Measurements from ENCODE around the gene ACTN2.

Gene ACTN2

DNA sequence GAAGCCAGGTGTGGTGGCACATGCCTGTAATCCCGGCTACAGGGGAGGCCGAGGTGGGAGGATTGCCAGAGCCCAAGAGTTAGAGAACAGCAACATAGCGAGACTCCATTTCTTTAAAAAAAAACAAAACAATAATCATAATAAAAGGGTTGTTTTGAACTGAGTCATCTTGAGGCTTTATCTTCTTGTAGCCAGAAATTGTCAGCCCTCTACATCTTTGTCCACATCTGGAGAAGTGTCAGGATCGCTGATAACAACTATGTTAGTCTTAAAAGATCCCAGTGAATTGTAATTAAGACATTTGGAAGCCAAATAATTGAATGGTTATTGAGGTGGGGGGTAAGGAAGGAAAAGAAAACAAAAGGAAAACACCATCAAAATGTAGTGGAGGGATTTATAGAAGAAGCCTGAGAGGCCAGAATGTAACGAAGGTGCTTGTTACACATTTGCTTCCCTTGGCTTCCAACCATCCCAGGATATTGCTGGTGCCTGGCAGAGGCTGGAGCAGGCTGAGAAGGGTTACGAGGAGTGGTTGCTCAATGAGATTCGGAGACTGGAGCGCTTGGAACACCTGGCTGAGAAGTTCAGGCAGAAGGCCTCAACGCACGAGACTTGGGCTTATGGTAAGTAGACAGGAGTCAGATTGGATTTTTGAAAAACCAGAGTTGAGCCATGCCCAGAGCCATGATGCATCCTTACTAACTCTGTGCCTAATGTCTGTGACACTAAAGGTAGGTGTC, 56.3 kb downstream of the ACTN2 start:
- DNase-seq (ENCODE audit: low spot score): no peak

DNA sequence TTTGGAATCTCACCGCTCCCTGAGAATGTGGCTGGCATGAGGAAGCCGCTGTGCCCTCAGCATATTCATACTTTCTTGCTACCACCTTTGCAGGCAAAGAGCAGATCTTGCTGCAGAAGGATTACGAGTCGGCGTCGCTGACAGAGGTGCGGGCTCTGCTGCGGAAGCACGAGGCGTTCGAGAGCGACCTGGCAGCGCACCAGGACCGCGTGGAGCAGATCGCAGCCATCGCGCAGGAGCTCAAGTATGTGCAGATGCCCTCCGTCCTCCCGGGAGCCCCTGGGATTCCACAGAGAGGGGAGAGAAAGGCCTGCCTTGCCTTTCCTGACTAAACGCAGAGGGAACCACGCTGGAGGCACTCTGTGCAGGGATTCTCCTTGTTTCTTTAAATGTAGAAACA, 58.2 kb downstream of the ACTN2 start:
- no peak for DNase-seq (ENCODE audit: low spot score)

DNA sequence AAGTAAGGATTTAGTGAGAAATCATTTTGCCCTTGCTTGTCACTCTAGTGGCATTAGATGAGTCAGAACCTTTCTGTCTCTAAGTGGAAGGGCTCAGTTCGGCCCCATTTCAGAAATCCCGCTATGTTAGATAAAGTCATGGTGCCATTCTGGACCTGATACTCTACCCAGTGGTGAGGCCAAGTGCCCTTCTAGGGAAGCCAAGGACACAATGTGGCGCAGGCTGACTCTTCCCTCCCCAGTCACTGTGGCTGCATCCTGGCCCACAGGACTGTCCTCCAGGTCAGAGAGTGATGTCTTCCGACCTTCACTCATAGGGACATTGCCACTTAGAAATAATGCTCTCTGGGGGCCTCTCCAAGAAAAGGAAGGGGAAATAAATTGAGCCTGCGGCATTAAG, 60.5 kb downstream of the ACTN2 start:
- no peak for DNase-seq (ENCODE audit: low spot score)

DNA sequence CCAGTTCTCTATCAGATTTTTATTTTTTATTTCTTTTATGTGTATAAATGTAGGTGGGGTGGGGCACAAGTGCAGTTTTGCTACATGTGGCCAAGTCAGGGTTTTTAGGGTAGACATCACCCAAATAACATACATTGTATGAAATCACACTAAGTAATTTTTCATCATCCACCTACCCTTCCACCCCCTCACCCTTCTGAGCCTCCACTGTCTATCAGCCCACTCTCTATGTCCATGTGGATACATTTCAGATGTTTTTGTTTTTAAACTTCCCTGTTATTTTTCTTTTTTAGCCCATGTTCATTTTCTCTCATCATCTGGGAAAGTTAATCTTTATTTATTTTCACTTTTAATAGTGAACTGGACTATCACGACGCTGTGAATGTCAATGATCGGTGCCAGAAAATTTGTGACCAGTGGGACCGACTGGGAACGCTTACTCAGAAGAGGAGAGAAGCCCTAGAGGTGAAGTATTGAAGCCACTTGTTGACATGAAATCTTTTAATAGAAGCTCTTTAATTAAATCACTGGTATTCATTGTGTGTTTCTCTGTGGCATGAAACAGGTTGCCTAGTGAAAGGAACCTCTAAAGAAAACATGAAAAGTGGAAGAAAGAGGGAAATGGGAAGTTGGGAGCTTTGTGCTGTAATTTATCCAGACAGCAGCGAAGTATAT, 61.1 kb downstream of the ACTN2 start:
- no peak for DNase-seq (ENCODE audit: low spot score)

DNA sequence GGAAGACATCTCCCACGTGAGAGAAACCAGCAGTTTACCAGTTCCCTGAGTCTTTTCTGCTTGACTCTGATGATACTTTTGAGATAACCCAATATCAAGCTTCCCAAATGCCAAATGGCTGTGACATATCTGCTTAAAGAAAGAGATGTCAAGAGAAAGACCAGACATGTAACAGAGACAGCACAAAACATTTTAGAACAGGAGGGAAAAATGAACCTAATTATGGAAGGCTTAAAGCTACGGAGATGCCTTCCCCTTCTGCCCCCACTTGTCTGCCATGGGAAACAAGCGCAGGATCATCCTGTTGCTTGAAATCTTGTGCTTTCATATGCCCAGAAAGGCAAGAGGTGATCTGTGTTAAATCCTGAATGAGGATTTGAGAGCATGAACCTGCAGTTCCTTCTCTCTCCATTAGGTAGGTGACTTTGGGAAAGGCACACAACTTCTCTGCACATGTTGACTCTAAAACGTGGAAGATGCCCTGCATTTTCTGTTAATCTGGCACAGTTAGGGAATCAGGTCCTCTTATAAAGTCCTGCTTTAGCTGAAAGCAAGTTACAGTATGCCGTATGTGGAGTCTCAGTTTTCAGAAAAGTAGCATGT, 62.1 kb downstream of the ACTN2 start:
- no peak for DNase-seq (ENCODE audit: low spot score)

DNA sequence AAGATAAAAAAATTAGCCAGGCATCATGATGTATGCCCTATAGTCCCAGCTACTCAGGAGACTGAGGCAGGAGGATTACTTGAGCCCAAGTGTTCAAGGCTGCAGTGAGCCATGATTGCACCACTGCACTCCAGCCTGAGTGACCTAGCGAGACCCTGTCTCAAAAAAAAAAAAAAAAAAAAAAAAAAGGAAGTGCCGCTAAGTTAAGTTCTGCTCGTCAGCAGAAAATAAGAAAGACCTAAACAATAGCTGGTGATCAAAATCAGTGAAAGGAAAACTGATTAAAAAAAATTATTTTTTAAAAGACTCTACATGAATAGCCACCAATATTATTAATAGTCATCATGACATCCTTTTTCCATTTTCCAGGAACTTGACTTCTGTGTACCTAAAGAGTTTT, 64.6 kb downstream of the ACTN2 start:
- DNase-seq (ENCODE audit: low spot score): no peak

DNA sequence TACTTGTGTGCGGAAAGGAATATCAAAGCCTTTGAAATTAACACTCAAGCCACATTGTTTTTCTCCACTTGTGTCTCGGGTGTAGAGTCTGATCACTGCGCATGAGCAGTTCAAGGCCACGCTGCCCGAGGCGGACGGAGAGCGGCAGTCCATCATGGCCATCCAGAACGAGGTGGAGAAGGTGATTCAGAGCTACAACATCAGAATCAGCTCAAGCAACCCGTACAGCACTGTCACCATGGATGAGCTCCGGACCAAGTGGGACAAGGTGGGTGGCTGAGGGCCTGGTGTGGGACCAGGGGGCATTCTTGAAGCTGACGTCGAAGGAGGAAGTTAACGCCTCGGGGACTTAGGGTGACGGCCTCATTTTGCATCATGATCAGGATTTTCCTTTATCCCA, 65.1 kb downstream of the ACTN2 start:
- no peak for DNase-seq (ENCODE audit: low spot score)

DNA sequence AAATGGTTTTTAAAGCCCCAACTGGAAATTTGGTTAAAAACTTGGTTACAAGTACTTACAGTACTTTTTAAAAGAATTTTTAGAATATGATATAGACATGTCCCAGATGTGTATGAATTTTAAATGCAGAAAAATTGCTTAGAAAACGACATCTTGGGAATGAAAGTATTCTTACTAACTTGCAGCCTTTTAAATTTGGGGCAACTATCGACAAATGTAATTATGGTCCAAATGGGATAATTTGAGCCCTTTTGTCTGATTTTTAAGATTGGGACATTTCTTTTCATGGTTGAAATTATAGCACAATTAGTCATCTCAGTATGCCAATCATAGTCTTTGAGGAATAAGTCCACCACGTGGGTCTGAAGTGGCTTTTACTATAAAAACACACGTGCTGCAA, 65.6 kb downstream of the ACTN2 start:
- no peak for DNase-seq (ENCODE audit: low spot score)

DNA sequence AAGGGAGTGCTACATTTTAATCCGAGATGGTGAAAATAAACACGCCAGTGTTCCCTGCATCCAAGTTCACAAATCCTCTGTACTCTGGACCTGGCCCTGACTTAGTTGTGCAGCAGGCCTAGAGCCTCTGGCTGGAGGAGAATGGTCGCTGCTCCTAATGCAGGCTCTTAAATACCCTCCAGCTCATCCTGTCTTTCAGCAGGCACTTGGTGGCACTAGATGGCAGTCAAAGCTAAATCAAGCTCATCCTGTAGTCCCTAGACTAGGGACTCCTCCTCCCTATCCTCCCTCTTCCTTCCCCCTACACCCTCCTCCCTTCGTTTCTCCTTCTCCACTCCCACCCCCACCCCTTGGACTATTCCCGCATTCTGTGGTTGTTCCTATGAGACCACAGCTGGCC, 67.2 kb downstream of the ACTN2 start:
- DNase-seq (ENCODE audit: low spot score): peak; percentile 22

DNA sequence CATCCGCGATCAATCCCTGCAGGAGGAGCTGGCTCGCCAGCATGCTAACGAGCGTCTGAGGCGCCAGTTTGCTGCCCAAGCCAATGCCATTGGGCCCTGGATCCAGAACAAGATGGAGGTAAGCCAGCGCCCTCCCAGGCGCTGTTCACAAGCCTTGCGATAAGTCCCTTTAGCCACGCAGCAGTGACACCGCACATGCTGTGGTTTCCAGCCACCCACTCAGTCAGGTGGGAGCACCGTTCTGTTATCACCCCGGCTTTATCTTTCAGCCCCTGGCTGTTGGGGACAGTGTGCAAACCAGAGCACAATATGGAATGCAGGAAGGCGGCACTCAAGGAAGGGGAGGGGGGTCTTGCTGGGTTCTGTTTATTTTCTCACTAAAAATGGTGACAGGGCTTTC, 67.7 kb downstream of the ACTN2 start:
- DNase-seq (ENCODE audit: low spot score): no peak

DNA sequence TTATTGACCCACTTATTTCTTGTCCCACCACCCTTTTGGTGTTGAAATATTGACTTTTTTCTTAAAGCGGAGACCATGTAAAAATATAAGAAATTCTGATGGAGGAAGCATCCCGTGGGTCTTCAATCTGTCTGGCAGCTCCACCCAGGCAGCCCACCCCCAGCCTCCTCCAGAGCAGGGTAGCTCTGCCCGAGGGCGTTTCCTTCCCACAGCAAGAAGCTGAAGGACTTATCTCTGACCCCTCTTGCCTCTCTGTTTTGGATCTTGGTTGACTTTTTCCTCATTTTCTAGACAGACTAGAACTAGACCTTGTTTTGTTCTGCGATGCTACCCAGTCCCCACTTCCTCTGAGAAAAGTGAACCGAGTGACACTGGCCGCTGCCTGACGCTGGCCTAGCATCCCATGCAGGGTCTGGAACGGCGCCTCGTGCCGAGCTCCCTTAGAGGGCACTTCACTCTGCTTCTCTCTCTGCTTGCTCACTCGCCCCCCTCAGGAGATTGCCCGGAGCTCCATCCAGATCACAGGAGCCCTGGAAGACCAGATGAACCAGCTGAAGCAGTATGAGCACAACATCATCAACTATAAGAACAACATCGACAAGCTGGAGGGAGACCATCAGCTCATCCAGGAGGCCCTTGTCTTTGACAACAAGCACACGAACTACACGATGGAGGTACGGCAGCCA, 68.4 kb downstream of the ACTN2 start:
- no peak for DNase-seq (ENCODE audit: low spot score)

DNA sequence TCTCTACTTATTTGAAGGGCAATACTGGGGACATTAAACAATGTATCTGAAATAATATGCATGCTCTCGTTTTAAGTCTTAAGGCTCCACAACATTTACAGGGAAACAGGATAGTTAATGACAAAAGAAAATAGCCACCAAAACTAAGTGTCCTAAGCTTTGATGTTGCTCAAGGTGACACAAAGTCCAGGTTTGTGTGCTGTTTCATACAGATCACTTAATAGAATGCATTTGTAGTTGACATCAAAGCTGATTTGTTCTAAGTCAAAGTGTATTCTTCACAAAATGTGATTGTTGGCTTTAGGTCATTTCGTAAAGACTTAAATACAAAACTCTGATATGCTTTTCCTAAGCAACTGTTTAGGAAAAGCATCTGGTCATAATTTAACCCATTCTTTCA, 71.3 kb downstream of the ACTN2 start:
- no peak for DNase-seq (ENCODE audit: low spot score)

DNA sequence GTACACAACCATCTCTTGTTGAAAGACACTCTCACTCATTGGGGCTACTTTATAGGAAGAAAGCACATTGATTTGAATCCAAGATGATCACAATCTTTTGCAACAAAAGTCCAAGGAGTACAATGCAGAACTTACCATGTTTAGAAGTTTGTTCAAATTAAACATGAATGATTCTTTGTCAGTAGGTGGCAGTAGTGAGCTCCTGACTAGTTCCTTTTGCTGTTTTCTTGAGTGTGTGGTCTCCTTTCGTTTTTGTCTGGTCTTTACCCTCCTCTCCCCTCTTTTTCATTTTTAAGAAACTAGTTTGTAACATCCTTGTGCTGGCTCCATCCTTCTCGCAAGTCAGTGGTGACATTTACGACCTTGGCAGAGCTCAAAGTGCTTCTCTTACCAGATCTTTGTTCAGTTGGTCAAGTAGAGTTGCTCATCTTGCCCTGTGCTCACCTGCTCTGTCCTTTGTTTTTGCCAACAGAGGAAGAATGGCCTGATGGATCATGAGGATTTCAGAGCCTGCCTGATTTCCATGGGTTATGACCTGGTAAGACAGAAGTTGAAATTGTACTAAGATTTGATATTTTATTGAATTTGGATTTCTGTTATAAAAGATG, 73.1 kb downstream of the ACTN2 start:
- peak; percentile 62 for DNase-seq (ENCODE audit: low spot score)

DNA sequence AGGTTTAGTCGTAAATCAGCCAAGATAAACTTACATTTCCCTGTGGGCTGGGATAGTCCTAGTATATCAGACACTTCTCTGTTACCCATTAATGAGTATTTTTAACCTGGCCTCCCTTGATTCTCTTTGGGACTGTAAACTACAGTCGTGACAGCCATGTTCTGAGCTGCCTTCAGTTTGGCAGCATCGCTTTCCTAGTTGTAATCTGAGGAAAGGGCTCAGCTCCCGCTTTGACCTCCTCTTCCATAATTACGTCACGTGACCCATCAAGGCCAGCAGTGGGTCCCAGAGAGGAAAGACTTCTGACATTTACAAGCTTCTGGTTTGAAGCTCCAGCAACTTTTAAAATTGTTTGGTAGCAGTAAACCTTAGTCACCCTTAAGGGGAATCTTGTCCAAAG, 74.2 kb downstream of the ACTN2 start:
- DNase-seq (ENCODE audit: low spot score): no peak

DNA sequence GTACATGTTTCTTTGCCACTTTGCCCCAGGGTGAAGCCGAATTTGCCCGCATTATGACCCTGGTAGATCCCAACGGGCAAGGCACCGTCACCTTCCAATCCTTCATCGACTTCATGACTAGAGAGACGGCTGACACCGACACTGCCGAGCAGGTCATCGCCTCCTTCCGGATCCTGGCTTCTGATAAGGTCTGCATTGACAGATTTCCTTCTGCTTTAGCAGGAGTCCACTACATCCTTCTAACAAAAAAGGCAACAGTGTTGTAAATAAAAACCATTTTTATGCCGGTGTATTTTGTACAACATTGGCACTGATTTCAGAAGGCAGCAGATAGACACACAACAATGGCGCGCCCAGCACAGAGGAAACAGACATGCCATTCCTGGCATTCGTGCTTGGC, 74.7 kb downstream of the ACTN2 start:
- no peak for DNase-seq (ENCODE audit: low spot score)

DNA sequence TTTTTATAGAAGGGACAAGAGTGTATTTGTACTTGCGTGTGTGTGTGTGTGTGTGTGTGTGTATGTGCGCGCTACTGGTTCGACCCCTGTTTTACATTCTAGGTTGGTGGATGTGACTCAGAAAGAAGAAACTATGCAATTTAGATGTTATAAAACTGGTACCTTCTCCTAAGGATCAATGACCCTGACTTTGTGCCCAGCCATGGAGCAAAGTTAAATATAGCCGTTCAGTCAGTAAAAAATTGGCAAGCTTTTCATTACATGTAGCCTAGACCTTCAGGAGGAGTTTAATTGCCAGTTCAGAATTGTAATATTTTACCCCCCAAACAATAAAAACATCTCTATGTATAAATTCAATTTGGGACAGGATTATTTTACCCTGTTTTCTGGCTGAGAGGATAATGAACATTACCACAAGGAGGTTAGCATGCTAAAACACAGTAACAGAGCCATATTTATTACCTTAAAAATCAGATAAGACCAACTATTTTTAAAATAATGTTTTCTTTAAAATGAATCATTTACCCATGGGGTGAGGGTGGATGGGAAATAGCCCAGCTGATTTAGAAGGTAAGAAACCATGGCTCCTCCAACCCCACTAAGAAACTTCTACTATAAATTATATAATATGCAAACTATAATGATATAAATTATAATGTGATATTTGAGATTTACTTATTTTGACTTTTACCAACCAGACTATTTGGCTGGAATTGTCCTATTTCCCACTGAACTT, 75.3 kb downstream of the ACTN2 start:
- no peak for DNase-seq (ENCODE audit: low spot score)

DNA sequence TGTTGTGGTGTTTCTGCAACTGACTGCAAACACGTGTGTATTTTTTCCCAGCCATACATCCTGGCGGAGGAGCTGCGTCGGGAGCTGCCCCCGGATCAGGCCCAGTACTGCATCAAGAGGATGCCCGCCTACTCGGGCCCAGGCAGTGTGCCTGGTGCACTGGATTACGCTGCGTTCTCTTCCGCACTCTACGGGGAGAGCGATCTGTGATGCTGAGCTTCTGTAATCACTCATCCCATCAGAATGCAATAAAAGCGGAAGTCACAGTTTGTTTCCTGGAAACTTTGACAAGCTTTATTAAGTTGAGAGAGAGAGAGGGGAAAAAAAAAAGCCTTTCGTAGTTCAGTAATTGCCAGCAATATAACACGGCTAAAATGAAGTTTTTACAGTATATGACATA, 76.1 kb downstream of the ACTN2 start:
- DNase-seq (ENCODE audit: low spot score): no peak

DNA sequence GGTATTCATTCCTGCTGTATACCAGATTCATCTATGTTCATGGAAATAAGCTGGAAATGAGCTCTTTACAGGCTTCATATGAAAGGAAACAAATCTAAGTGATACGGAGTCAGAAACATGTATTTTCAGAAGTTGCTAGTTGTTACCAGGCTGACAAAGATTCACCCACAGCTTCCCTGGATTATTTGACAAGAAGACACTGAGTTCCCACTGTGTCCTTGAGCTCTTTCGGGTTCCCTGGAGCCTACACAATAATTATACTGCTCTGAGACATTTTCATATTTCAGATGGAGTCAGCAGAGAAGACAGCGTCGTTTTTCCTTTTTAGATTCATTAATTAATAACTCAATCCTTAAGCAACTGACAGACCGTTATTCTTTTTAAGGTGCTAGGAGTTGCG, 79.5 kb downstream of the ACTN2 start:
- DNase-seq (ENCODE audit: low spot score): no peak

DNA sequence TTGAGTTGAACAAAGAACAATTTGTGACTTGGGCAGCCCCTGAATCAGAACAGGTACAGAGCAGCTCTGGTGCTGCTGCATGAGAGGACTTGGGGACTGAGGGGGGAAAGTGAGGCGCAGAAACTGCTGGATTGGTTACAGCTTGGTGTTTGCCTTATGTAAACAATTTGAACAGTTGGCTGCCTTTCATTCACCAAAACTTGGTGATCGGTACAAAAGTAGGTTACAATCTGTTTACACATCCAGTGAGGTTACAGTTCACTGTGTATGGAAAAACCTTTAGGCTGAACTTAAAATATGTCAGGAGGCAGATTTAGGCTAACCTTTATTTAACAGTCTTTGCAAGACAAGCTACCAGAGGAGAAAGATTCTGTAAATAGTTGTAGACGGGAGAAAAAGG, 80.2 kb downstream of the ACTN2 start:
- no peak for DNase-seq (ENCODE audit: low spot score)

DNA sequence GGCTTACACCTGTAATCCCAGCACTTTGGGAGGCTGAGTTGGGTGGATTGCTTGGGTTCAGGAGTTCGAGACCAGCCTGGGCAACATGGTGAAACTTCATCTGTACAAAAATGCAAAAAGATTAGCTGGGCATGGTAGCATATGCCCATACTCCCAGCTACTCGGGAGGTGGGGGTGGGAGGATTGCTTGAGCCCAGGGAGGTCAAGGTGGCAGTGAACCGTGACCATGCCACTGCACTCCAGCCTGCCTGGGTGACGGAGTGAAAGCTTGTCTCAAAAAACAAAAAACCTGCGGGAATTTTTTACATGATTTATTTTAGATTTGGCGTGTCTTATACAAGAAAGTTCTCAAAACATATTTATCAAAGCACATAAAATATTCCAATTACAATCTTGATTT, 81.0 kb downstream of the ACTN2 start:
- no peak for DNase-seq (ENCODE audit: low spot score)

DNA sequence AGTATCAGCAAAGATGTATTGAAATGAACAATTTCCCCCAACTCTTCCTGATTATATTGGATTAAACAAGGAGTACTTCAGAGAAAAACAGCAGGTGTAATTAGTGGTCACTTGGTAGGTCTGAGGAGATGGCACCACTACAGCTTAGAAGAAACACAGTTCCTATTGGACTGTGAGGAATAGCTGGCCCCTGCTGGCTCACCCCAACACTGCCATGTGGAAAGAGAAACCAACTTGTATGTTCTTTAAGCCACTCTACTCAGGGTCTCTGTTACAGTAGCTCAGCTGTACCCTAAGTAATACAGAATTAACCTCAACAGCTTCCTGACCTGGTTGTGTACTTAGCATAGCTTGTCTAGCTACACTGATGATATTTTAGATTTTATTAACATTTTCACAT, 82.3 kb downstream of the ACTN2 start:
- DNase-seq (ENCODE audit: low spot score): no peak

DNA sequence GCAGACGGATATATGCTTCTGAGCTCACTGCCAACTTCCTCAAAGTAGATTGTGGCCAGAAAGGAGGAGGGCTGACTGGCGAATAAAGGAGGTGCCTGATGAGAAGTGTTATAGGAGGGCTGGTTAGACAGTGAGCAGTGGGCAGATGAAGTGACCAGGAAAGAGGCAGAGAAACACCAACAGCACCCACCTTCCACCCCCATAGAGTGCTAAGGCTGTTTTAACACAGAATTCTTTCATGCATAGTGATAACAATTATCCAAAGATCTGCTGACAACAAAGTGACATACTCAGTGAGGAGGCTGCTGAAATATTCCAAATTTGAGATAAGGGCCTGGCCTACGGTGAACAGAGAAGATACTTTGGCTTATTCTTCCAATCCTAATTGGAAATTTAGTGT, 87.6 kb downstream of the ACTN2 start:
- DNase-seq (ENCODE audit: low spot score): no peak
